Measurements from ENCODE around the gene AP2A2.
A peak's percentile ranks its signal among the peaks of the same experiment; 100 is the strongest.

AP2A2 gene

DNA sequence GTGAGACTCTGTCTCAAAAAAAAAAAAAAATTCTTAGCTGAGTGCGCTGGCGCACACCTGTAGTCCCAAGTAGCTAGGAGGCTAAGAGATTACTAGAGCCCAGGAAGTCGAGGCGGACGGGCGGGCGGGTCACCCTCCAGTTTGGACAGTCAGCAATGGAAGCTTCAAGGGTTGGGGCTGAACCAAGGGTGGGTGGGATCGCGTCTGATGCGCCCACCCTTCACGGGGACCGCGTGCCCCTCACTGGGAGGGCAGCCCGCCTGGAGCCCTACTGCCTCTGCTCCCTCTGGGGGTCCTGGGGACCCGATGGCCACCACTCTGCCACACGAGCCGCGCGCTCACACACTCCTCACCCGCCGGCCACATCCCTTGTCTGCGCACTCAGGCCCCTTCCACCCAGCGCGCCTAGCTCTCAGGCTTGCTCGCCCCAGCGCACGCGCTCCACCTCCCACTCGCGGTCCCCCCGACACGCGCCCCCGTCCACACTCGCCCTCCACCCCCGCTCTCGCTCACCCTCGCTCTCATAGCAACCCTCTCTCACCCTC lies 15.6 kb upstream of the AP2A2 start:
- no peak for TF ChIP-seq EZH2phosphoT487 (IDR thresholded peaks at IDR 0.05; ENCODE audit: borderline replicate concordance)
- TF ChIP-seq CTCF (conservative IDR thresholded peaks at IDR 0.05; ENCODE audit: low read length): no peak
- Histone ChIP-seq H3K4me1 (ENCODE audit: insufficient read depth, low read length, poor library complexity, severe bottlenecking) (peaks cover 21% of the 10 kb centered on the region), H3K4me2 (ENCODE audit: low read depth, low read length, poor library complexity, severe bottlenecking) (peak overlapping the region; percentile 86), H3K79me2 (ENCODE audit: insufficient read depth, low read length) (peaks cover 30% of the 10 kb centered on the region), H3K36me3 (ENCODE audit: insufficient read depth, low read length) (no peaks in the 10 kb centered on the region), H3F3A (ENCODE audit: low read depth) (no peaks in the 10 kb centered on the region), H3K4me3 (ENCODE audit: low read length, poor library complexity, severe bottlenecking) (peak overlapping the region; percentile 90), H4K20me1 (ENCODE audit: insufficient read depth, low read length, poor library complexity, severe bottlenecking) (peaks cover 5% of the 10 kb centered on the region), H3K27me3 (ENCODE audit: insufficient read depth, low read length, poor library complexity, severe bottlenecking) (no peaks in the 10 kb centered on the region), H3K9ac (ENCODE audit: low read depth, low read length, poor library complexity, severe bottlenecking) (peak overlapping the region; percentile 90), H3K9me3 (ENCODE audit: insufficient read depth, low read depth, low read length) (no peaks in the 10 kb centered on the region), H3K9me2 (replicated peaks; ENCODE audit: low read depth, low read length) (no peaks in the 10 kb centered on the region), H2AFZ (ENCODE audit: low read length) (peak overlapping the region; percentile 89)

- no peak for TF ChIP-seq EZH2phosphoT487 (IDR thresholded peaks at IDR 0.05; ENCODE audit: borderline replicate concordance)
- no peak for TF ChIP-seq CTCF (conservative IDR thresholded peaks at IDR 0.05; ENCODE audit: low read length)
- Histone ChIP-seq H3K9ac (ENCODE audit: low read depth, low read length, poor library complexity, severe bottlenecking) (peak within 1 kb of the TSS; percentile 90), H4K20me1 (ENCODE audit: insufficient read depth, low read length, poor library complexity, severe bottlenecking) (peaks cover 5% of the 10 kb centered on the region), H3F3A (ENCODE audit: low read depth) (no peaks in the 10 kb centered on the region), H3K79me2 (ENCODE audit: insufficient read depth, low read length) (peaks cover 30% of the 10 kb centered on the region), H3K36me3 (ENCODE audit: insufficient read depth, low read length) (no peaks in the 10 kb centered on the region), H2AFZ (ENCODE audit: low read length) (peak within 1 kb of the TSS; percentile 89), H3K4me3 (ENCODE audit: low read length, poor library complexity, severe bottlenecking) (peak within 1 kb of the TSS; percentile 90), H3K4me1 (ENCODE audit: insufficient read depth, low read length, poor library complexity, severe bottlenecking) (peaks cover 21% of the 10 kb centered on the region), H3K9me2 (replicated peaks; ENCODE audit: low read depth, low read length) (no peaks in the 10 kb centered on the region), H3K4me2 (ENCODE audit: low read depth, low read length, poor library complexity, severe bottlenecking) (peak within 1 kb of the TSS; percentile 86), H3K27me3 (ENCODE audit: insufficient read depth, low read length, poor library complexity, severe bottlenecking) (no peaks in the 10 kb centered on the region), H3K9me3 (ENCODE audit: insufficient read depth, low read depth, low read length) (no peaks in the 10 kb centered on the region)
Measured at GRCh38 chr11:910589-911030, 15.1 kb upstream of the AP2A2 start, which contains the start of gene CHID1. CHID1 (minus strand) TSS chr11:910810; CDS start chr11:904816, 5,994 bp downstream.

DNA sequence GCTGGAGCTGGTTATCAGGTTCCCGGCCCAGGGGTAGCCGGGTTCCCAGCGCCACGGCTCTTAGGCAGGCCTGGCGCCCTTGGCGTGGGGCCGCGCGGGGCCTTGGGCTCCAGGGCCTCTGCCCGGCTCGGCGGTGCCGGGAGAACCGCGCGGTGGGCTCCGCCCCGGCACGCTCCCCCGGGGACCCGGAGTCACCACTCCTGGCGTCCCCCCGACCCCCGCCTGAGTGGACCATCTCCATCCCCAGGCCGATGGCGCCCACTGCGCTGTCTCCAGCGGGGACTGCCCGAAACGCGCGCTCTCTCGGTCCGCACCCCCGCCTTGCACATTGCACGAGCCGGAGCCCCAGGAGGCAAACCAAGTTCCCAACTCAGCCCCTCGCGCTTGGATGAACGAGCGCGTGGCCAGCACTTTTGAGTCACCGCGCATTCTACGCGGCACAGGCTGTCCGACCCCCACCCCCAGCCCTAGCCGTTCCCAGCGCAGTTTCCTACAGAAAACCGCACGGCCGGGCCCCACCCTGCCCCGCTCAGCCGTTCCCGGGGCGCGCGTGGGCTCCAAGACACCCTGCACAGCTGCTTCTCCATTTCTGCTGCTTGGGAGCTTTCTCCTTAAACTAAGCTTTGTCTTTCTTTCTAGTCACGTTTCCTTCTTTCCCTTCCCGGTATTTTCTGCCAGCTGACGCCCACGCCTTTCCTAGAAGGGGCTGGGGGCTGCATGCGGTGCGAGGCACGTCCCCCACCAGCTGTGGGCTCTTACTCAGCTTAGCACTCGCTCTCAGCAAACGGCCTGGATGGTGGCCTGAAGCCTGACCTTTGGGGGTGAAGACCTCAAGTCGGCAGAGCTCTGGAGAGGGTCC lies 14.4 kb upstream of the AP2A2 start:
- no peaks in the 10 kb centered on the region for H3K27me3 ChIP-seq (ENCODE audit: insufficient read depth, low read length, poor library complexity, severe bottlenecking)
- H3F3A ChIP-seq (ENCODE audit: low read depth): no peaks in the 10 kb centered on the region
- no peaks in the 10 kb centered on the region for H3K36me3 ChIP-seq (ENCODE audit: insufficient read depth, low read length)
- H3K4me3 ChIP-seq (ENCODE audit: low read length, poor library complexity, severe bottlenecking): peak overlapping the region; percentile 90
- peak overlapping the region; percentile 74 for H2AFZ ChIP-seq (ENCODE audit: low read length)
- no peaks in the 10 kb centered on the region for H3K9me3 ChIP-seq (ENCODE audit: insufficient read depth, low read depth, low read length)
- TF ChIP-seq CTCF (conservative IDR thresholded peaks at IDR 0.05; ENCODE audit: low read length) (no peak), EZH2phosphoT487 (IDR thresholded peaks at IDR 0.05; ENCODE audit: borderline replicate concordance) (no peak)
- peaks cover 30% of the 10 kb centered on the region for H3K79me2 ChIP-seq (ENCODE audit: insufficient read depth, low read length)
- H3K4me1 ChIP-seq (ENCODE audit: insufficient read depth, low read length, poor library complexity, severe bottlenecking): peaks cover 21% of the 10 kb centered on the region
- peaks cover 5% of the 10 kb centered on the region for H4K20me1 ChIP-seq (ENCODE audit: insufficient read depth, low read length, poor library complexity, severe bottlenecking)
- peak overlapping the region; percentile 84 for H3K4me2 ChIP-seq (ENCODE audit: low read depth, low read length, poor library complexity, severe bottlenecking)
- H3K9ac ChIP-seq (ENCODE audit: low read depth, low read length, poor library complexity, severe bottlenecking): peak overlapping the region; percentile 89
- H3K9me2 ChIP-seq (replicated peaks; ENCODE audit: low read depth, low read length): no peaks in the 10 kb centered on the region

Measured in Loucy (cell line).